ENCODE data around the gene EGR1. TPM values are rescaled to one million over a fixed set of nuclear protein-coding genes. Genes with fewer than 3 reads are reported as not detected.
A peak's percentile ranks its signal among the peaks of the same experiment; 100 is the strongest.

Gene EGR1
- total and polyA plus RNA-seq, 2 donors (not counting 1 experiment from before 2014, with no cell fraction given): 13.7 to 212 TPM

- Mint-ChIP-seq H3K27ac (peak within 1 kb of the TSS; percentile 8), H3K9me3 (ENCODE audit: insufficient read depth) (no peaks in the 10 kb centered on the region), H3K4me3 (peak within 1 kb of the TSS; percentile 86), H3K4me1 (peaks cover 13% of the 10 kb centered on the region), H3K27me3 (peaks cover 4% of the 10 kb centered on the region)
- Histone ChIP-seq H3K79me2 (ENCODE audit: control insufficient read depth, insufficient read depth, low read length) (no peaks in the 10 kb centered on the region), H3K9me3 (ENCODE audit: control extremely low read depth in 1 of 3, control insufficient read depth in 2 of 3, insufficient read depth in 1 of 3, low read length in 2 of 3) (no peaks in the 10 kb centered on the region), H3K4me3 (ENCODE audit: control extremely low read depth in 1 of 5, extremely low read depth in 1 of 5, insufficient read depth in 1 of 5, low read depth in 2 of 5, low read length in 4 of 5) (peak within 1 kb of the TSS in 4 of 5 experiments; percentile 22 to 56 (median 47)), H4K20me1 (ENCODE audit: control insufficient read depth, insufficient read depth, low read length, poor library complexity, severe bottlenecking) (peaks cover 9% of the 10 kb centered on the region), H2AFZ (ENCODE audit: insufficient read depth, low read depth, low read length, poor library complexity, severe bottlenecking) (peak within 1 kb of the TSS; percentile 65), H3K9ac (ENCODE audit: low read length) (peak within 1 kb of the TSS; percentile 62), H3K27ac (ENCODE audit: low read length in 2 of 2) (no peak within 1 kb of the TSS), H3K4me1 (ENCODE audit: control insufficient read depth in 2 of 2, insufficient read depth in 2 of 2, low read length in 2 of 2) (peaks cover 11 to 13% of the 10 kb centered on the region in 2 donors), H3K27me3 (replicated peaks in 1 of 4; ENCODE audit: control extremely low read depth in 1 of 4, control insufficient read depth in 3 of 4, insufficient read depth in 4 of 4, low read length in 3 of 4) (peaks cover 0 to 11% (median 3%) of the 10 kb centered on the region in 4 experiments), H3K4me2 (replicated peaks; ENCODE audit: low read depth, low read length, poor library complexity, severe bottlenecking) (peak within 1 kb of the TSS; percentile 96), H3K36me3 (replicated peaks in 1 of 2; ENCODE audit: control extremely low read depth in 1 of 2, control insufficient read depth in 1 of 2, extremely low read depth in 1 of 2, insufficient read depth in 2 of 2, low read length in 1 of 2) (peaks cover 8 to 20% of the 10 kb centered on the region in 2 experiments)
- intact Hi-C loops (cut with micrococcal nuclease): loop anchor here (2.0 to 10.0 kb wide), 2 partner anchors 26 to 84 kb away; partner anchors contain the start of genes EGR1 and KDM3B
- DNase-seq: peak; percentile 78
- CTCF ChIA-PET: interaction anchor here (0.6 to 6.3 kb wide), 5 partner anchors 11 to 305 kb away, joined by 4 to 45 read pairs (median 9); no protein-coding TSS in a partner anchor
- WGBS (ENCODE audit: insufficient coverage): 1% methylated on average over 60 of the region's 65 CpGs
- peak; percentile 86 for ATAC-seq (ENCODE audit: low read depth)
- POLR2A ChIA-PET: no interaction called here
- TF ChIP-seq, protein P1, sequence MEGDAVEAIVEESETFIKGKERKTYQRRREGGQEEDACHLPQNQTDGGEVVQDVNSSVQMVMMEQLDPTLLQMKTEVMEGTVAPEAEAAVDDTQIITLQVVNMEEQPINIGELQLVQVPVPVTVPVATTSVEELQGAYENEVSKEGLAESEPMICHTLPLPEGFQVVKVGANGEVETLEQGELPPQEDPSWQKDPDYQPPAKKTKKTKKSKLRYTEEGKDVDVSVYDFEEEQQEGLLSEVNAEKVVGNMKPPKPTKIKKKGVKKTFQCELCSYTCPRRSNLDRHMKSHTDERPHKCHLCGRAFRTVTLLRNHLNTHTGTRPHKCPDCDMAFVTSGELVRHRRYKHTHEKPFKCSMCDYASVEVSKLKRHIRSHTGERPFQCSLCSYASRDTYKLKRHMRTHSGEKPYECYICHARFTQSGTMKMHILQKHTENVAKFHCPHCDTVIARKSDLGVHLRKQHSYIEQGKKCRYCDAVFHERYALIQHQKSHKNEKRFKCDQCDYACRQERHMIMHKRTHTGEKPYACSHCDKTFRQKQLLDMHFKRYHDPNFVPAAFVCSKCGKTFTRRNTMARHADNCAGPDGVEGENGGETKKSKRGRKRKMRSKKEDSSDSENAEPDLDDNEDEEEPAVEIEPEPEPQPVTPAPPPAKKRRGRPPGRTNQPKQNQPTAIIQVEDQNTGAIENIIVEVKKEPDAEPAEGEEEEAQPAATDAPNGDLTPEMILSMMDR (IDR thresholded peaks at IDR 0.05): no peak
- TF ChIP-seq EZH2 (IDR thresholded peaks at IDR 0.05; ENCODE audit: borderline replicate concordance, insufficient read depth, low read depth, low read length, poor library complexity, severe bottlenecking): no peak
These were observed 26.4 kb upstream of the EGR1 start, which contains the start of gene REEP2 for GRCh38 chr5:138438724-138439476. Gene REEP2 (plus strand): TSS chr5:138439057. CDS start chr5:138439209, 152 bp downstream.

All from B cell (primary cell).